GM18868 (cell line): Measurements from ENCODE around the gene VSTM4.

Experiments used
- ATAC-seq: cut with Tn5 transposase; IDR thresholded peaks from one replicate; pipeline ENCODE4 v1.9.1; 2021; ENCODE audit warnings: mild to moderate bottlenecking, moderate library complexity; ENCODE audit not compliant: unreplicated experiment

The VSTM4 gene

DNA sequence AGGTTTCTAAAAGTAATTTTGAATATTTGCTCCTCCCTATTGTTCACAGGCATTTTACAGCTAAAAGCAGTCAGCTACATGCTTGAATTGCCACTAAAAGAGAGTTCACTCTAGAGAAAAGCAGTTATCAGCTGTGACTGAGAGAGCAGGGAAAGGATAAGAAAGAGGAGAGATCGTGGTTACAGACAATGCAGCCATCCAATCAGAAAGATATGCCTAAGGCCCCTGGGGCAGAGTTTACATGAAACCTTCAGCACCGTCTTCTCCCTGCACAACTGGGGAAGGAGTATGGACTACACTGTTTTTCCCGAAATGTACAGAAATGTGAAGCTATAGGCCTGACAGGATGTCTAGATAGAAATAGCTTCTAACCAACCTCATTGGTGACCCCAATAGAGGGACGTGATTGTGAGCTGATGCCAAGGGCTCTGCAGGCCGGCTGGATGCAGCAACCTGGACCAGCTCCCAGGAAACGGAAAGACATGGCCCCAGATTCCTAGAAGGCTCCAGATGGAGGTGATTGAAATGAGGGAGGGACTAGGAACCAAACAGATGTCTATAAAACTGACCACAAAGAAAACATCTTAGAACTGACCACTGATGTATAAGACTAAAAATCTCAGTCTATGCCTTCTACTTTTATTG, 3.2 kb upstream of the VSTM4 start:
- no peak for ATAC-seq

DNA sequence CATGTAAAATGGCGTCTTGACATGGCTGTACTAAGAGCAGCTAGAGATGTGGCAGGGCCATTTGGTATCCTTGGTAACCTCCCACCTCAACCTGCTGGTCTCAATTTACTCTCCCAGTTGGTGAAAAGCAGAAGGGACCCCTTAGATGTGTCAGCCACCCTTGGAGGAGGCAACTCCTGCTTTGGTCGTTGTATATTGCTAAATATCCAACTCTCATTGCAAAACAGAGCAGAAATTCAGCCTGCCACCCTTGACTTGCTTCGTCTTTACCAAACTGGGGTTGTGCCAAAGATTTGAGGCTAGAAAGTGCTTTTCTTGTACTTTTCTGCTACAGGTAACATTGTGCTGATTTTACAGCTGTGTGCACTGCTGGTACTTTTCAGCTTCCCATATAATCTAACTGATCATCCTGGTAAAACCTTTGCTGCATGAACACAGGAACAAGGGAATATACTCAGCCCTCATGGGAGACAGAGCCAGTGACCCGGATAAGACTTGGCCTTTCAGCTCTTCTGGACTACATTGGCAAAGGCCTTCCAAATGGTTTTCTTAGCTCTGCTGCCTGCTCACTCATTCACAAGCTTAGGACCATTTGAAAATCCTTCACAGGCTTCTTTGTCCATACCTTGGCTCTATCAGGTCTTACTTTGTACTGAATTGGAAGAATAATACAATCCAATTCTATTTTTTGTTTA, 2.2 kb upstream of the VSTM4 start:
- ATAC-seq, result no peak

DNA sequence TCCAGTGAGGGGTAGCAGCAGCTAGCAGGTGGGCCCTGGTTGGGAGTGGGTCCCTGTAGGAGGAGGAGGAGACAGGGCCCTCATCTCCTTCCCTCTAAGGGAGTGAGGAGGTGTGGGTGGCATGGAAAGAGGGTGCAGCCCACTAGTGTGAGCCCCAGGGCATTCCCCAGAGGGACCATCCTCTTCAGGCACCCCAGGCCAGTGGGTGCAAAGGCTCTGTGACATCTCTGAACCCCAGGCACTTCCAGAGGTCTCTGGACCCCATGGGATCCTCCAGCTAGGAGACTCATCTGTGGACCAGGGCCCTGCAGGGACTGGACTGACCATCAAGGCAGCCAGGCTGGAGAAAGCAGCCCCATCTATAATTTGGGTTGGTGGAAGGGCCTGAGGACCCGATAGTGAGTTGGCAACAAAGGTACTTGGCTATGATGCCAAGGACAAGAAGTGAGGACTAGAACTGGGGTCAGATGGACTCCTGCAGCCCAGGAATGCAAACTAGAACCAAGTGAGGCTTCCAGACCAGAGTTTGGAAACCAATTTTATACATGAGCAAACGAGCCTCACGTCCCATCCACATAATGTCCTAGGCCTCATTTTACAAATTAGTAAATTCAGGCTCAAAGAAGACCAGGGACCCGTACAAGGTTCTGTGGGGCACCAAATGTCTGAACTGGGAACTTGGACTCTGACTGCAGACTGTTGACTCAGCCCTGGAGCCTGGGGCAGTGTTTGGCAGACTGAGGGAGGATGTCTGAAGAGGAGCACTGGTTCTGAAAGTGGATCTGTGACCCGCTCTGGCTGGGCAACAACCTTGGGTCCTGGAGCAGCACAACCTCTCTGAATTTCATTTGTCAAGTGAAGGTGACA, 1.4 kb upstream of the VSTM4 start:
- ATAC-seq, result no peak

DNA sequence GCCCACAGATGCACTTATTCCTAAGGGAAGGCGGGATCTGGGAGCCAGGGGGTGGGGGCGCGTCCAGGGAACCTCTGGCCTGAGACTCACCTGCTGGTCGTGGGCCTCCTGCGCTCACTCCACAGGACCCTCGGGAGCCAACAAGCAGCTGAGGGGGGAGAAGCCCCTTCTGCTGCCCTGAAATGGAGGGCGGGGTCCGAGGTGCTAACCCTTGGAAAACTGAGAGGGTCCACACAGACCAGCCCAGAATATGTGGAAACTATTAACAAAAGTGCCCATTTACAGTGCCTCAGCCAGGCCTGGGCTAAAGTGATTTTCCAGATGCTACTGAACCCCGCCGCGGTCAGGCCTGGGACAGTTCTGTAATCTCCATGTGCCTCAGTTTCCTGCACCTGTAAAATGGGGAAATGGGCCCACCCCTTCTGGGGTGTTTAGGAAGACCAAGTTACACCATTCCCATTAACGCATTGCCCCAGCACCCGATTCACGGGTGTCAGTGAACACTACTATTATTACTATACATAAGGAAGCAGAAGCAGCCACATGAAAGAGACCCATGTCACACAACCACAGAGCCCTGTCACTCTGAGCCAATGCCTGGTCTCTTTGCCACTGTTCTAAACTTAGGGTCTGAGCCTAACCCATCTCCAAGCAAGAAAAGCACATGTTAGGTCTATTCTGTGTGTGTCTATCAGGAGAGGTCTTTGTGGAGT, 630 bp upstream of the VSTM4 start:
- ATAC-seq, result no peak

DNA sequence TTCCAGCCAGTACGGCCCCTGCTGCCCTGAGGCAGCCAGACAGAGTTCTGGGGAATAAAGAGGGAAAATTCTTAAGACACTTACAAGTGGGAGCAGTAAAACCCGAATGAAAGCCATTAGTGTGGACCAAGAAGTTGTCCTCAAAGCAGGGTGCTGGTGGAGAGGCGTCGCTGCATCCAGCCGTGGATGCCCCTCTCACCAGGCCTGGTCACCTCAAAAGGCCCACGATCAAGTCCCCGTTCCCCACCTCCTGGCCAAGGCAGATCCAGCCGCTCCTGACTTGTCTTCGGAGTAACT, 656 bp downstream of the VSTM4 start:
- no peak for ATAC-seq

DNA sequence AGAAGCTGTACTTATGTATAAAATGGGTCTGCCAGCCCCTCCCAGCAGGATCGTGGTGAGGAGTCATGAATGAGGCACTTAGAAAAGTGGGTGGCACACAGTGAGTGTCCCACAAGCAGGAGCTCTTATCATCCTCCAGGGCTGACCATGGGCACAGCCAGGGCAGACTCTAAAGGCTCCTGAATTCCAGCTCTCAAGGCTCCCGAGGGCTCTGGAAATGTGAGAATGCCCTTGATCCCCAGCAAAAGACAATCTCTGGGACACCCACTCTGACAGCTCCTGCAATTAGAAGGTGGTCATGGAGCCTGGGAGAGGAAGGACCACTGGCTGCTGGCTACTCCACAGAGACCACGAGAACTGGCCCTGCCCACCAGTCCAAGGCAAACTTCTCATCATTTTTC, 1.6 kb downstream of the VSTM4 start:
- ATAC-seq, result no peak

DNA sequence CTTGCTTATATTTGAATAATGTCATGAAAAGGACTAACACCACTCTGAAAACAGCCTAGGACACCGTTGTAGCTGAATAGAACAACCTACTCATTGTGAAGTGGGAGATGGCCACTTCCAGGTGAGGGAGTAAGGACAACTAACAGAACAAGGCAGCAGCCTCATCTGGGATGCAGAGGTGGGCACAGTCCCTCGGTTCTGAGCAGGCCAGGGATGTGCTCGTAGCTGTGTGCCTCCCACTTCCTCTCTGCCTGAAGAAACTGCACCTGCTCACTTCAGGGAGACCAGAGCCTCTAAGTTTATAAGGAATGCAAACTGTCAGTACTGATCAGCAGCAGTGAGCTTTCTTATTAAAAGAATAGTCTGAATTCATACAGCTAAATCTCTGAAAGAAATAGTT, 2.5 kb downstream of the VSTM4 start:
- ATAC-seq, result no peak

DNA sequence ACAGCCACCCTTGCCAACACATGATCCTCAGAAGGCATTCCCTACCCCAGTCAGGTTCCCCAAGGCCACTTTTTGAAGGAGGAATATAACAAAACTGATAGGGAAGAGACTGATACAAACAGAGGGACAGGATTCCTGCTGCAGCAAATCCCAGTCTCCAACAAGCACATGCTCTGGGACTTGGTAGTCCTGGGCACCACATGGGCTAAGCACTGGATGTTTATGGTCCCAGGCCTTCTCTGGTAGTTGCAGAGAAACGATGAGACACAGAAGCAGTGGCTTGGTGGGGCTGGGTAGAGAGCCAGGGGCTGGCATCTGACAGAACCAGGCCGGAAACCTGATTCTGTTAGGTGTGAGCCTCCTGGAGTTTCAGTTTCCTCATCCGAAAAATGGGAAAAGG, 3.2 kb downstream of the VSTM4 start:
- ATAC-seq, result no peak

DNA sequence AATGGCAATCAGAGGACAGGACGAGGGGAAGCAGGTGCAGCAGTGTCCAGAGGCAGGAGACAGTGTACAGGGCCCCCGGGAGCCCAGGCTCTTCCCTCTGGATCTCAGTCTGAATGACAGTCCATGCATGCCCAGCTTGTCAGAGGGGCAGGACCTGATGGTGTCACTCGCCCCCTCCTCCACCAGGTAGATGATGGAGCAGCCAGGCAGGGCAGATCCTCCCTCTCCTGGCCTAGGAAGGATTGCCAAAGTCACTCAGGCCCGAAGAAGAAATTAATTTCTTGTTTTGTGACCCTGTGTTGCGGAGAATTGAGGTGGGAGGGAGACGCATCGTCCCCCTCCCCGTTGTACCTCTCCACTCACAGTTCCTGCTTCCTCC, 4.0 kb downstream of the VSTM4 start:
- ATAC-seq, result no peak

DNA sequence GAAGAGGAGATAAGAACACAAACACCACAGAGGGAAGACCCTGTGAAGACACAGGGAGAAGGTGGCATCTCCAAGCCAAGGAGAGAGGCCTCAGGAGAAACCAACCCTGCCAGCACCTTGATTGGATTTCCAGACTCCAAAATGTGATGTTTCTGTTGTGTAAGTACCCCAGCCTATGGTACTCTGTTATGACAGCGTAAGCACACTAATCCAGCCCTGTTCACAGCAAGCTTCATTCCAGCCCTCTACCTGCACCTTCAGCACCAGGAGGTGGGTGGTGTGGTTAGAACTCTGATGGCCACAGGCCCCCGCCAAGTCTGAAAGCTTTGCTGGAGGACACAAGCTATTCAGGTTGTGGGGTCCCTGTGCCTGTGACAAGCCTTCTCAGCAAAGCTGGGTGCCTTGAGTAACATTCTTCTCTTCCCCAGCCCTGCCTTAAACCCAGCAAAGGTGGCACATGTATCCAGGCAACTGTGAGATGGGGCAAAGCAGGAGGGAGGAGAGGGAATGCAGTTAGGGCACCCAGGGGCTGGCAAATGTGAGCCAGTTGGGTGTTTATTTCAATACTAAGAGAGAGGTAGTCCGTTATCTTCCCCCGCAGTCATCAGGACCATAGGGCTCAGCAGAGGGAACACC, 4.5 kb downstream of the VSTM4 start:
- no peak for ATAC-seq

DNA sequence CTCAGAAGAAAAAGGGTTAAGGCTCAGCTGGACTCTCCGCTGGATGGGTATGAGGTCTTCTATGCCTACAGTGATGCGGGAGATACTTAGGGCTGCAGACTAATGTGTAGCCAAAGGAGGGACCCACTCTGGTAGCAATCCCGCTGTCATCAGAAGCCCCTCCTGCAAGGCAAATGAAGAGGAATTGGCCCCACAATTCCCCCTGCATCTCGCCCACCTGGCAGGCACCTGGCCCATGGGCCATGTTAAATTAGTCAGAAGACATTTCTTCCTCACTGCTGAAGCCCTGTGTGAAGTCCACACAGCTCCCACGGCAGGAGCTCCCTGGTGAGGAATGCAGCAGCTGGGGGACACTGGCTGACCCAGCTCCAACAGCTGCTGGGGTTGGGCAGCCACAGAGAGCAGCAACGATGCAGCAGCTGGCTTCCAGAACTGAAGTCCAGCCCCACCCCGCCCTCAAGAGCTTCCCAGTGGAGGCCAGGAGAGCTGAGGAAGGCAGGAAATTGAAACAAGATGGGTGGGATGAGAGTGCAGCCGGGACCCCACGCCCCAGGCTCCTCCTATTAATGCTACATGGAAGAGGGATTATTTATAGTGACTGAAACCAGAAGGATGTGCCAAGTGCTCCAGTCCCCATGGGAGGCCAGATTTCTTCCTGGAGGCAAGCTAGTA, 5.5 kb downstream of the VSTM4 start:
- no peak for ATAC-seq

DNA sequence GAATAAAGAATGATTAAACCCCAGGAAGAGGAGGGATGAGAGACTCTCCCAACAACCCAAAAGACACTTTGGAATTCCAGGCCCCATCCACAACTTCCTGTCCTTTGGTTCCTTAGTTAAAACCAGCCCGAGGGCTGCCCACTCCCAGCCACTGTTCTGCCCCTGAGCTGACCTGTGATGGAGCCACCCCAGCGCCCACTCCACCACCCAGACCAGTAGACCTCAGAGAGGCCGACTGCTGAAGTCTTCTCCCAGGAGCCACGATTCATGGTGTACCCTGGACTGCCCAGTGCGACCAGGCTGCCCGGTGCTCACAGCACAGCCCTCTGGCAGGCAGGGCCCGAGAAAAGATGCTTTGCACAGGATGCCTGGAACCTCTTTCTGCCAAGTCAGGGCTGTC, 6.7 kb downstream of the VSTM4 start:
- no peak for ATAC-seq

DNA sequence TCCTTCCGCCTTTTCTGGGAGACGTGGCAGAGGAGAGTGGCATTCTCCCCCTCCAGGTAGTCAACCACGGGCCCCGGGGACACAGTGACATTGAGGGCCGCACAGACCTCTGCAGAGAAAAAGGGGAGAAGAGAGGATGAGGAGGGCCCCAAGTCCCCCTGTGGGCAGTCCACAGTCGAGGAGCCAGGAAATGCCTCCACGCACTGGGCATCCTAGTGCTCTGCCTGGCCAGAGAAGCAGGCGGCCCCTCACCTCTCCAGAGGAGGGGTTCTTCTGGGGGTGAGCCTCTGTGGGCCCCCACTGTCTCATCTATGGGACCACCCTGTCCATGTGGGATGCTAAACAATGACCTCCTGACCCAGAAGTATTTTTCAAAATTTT, 7.4 kb downstream of the VSTM4 start:
- ATAC-seq, result no peak

DNA sequence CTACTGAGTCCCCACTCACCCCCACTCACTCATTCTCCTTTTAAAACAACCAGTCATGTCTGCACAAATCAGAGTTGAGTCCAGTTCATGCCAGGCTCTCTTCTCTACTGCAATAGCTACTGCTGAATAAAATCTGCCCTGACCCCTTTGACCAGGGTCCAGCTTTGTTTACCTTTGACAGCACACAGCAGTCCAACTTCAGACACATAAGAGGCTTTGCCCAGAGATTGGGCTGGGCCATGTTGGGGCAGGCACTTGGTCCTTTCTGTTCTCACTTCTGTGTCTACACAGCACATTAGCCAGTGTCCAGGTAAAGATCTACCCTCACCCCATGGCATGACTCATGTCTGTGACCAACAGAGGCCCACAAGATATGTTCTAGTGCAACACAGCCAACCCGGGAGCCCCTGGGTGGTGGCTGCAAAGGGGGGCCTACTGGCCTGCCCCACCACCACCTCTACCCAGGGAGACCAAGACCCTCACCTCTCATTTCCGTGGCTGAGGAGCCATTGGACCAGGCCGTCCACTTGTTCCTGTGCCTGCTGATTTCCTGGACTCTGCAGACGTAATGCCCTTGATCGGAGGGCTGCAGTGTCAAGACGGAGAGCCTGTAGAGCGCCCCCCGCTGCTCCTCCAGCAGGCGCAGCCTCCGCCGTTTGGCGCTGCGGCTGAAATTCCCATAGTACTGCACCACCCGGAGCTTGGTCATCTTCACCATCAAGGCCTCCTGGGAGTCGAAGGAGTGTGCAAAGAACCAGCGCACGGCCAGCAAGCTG, 8.0 kb downstream of the VSTM4 start:
- no peak for ATAC-seq

DNA sequence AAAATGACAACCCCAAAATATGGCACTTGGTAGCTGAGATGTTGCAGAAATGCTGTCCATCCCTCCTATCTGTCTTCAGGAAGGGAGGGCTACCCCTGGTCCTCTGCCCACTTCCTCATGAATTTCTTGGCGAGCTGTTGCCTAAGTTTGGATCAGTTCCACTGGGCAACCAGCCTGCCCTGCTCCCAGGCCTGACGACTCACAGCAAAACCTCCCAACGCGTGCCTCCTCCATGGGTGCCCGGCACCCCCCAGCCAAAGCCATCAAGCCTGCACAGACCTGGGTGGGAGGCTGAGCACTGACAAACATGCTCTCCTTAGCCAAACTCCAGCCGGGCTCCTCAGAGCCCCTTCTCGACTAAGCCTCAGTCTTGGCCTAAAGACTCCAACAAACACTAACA, 8.9 kb downstream of the VSTM4 start:
- ATAC-seq, result no peak

DNA sequence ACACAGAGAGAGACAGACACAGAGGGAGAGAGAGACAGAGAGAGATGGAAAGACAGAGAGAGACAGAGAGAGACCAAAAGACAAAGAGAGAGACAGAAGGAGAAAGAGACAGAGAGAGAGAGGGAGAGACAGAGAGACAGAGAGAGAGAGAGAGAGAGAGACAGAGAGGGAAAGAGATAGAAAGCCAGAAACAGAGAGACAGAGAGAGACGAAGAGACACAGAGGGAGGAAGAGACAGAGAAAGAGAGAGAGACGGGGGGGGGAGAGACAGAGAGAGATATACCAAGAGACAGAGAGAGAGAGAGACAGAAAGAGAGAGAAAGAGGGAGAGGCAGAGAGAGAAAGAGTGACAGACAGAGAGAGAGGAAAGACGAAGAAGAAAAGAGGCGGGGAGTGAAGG, 10.2 kb downstream of the VSTM4 start:
- ATAC-seq, result no peak

DNA sequence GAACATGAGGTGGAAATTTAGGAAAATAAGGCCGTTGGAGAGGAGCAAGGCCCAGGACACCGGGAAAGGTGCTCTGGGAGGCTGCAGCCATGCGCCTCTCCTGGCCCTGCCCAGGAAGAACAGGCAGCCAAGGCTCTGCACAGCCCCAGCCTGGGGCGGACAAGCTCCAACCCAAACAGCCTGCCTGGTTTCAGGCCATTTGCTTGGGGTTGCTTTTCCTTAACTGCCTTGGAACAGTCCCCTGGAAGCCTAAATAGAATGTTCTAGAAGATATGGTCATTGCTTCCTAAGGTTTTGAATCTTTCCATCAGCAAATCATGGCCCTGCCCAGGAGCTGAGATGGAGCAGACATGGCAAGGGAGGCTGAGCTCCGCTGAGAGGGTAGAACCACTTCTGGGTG, 11.0 kb downstream of the VSTM4 start:
- ATAC-seq, result no peak

DNA sequence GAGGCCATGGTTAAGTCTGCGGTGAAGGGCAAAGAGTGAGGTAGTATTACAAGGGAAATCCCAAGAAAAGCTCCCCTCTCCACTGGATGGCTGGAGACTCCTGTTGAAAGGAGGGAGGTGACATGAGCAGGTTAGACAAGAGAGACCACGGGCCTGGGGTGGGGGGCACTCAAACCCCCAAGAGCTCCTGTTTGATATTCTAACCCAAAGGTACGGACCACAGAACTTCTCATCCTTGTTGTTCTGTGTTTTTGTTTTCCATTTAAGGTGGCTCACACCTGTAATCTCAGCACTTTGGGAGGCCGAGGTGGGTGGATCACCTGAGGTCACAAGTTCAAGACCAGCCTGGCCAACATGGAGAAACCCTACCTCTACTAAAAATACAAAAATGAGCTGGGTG, 11.6 kb downstream of the VSTM4 start:
- ATAC-seq, result no peak

DNA sequence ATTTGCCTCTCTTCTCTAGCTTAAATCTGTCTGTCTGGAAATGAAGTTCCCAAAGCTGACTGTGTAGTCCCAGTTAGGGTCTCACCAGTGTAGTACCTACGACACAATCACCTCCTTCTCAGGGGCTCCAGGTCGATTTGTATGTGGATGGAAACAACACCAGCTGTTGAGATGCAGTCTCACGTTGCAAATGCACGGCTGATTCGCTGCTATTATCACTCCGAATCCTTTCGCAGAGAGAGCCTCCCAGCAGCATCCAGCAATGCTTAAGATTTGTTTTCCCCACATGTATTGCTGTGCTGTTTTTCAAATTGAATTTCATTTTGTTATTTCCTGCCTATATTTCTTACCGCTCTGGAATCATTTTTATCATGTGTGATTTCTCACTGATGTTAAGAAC, 16.3 kb downstream of the VSTM4 start:
- no peak for ATAC-seq

DNA sequence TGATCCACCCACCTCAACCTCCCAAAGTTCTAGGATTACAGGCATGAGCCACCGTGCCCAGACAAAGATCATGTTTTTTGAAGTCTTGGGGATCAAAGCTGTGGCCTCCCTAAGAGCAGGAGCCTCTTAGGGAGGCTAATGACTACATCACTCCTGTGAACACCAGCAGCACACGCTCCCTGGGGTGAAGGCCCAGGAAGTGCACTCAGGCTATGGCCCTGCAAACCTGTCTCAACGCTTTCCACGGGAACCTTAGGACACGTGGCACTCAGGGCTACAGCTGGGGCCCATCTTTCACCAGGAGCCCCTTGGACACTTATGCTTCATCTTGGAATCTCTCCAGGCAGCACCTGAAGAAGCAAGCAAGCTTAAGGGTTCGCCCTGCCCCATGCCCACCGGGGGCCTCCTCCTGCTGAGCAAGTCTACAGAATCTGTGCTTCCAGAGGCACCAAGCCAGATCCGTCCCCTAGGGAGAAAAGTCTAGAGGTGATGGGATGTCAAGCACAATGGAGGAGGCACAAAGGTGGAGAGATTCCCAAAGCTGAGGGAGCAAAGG, 18.4 kb downstream of the VSTM4 start:
- ATAC-seq, result no peak
